ENCODE results near the gene WDR4.

Gene WDR4

GRCh38 chr21:42863504-42863870, 15.9 kb downstream of the WDR4 start:
- H3K4me3 ChIP-seq (ENCODE audit: low read depth, low read length): no peak overlapping the region
- in situ Hi-C loops (cut with HindIII; ENCODE audit: low sequenced_read_pairs): no loop called here
- DNase-seq (ENCODE audit: low read depth): no peak
- TF ChIP-seq, protein P1, sequence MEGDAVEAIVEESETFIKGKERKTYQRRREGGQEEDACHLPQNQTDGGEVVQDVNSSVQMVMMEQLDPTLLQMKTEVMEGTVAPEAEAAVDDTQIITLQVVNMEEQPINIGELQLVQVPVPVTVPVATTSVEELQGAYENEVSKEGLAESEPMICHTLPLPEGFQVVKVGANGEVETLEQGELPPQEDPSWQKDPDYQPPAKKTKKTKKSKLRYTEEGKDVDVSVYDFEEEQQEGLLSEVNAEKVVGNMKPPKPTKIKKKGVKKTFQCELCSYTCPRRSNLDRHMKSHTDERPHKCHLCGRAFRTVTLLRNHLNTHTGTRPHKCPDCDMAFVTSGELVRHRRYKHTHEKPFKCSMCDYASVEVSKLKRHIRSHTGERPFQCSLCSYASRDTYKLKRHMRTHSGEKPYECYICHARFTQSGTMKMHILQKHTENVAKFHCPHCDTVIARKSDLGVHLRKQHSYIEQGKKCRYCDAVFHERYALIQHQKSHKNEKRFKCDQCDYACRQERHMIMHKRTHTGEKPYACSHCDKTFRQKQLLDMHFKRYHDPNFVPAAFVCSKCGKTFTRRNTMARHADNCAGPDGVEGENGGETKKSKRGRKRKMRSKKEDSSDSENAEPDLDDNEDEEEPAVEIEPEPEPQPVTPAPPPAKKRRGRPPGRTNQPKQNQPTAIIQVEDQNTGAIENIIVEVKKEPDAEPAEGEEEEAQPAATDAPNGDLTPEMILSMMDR (IDR thresholded peaks at IDR 0.05; ENCODE audit: low read depth, low read length, missing control alignments): no peak

- no peak for DNase-seq (ENCODE audit: low read depth)
- in situ Hi-C loops (cut with HindIII; ENCODE audit: low sequenced_read_pairs): no loop called here
- TF ChIP-seq, protein P1 (IDR thresholded peaks at IDR 0.05; ENCODE audit: low read depth, low read length, missing control alignments): no peak
- H3K4me3 ChIP-seq (ENCODE audit: low read depth, low read length): no peak overlapping the region
Observed at GRCh38 chr21:42862774-42863503, 16.4 kb downstream of the WDR4 start.

DNA sequence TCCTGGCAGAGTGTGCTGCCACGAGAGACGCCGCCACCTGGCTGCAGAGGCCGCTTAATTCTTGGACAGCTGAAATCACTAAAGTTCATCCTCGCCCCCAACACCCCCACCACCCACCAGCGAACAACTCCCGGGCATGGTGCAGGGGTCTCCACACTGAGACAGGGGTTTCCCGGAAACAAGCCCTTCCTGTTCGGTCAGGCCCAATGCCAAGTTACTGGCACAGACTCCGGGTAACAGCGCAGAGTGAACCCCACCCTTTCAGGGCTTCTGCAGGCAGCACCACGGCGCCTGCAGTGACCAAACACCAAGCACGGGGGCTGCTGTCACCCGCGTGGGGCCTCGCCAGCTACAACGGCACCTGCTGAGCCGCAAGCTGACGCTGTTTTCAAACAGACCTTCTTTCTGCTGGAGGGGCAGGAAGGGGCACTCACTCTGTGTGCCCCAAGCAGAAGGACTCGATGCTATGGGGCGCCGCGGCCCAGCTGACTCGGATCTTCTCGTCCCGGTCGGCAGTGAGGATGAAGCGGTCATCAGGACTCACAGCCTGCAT, 17.4 kb downstream of the WDR4 start:
- no peak overlapping the region for H3K4me3 ChIP-seq (ENCODE audit: low read depth, low read length)
- in situ Hi-C loops (cut with HindIII; ENCODE audit: low sequenced_read_pairs): no loop called here
- no peak for DNase-seq (ENCODE audit: low read depth)
- TF ChIP-seq, protein P1 (IDR thresholded peaks at IDR 0.05; ENCODE audit: low read depth, low read length, missing control alignments): no peak

DNA sequence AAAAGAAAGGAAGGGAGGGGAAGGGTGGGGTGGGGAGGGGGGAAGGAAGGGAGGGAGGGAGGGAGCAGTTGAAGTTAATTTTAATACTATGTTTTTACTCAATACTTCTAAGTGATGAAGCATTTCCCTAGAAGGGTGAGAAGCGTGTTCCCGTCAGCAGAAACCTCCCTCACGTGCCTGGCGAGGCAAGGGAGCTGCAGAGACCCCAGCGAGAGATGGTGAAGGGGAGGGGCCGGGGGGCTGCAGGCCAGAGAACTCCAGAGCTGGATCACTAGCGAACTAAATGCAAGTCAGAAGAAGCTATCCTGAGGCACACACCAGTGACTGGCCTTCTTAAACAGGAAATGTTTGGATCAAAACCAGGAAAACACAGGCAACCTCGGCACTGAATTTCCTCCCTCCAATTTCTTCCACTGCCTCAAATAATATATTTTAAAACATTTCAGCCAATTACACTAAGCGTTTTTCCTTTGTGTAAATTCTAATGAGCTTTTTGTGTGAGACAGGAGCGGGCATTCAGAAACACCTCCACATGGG, 18.0 kb downstream of the WDR4 start:
- H3K4me3 ChIP-seq (ENCODE audit: low read depth, low read length): no peak overlapping the region
- TF ChIP-seq, protein P1 (IDR thresholded peaks at IDR 0.05; ENCODE audit: low read depth, low read length, missing control alignments): no peak
- in situ Hi-C loops (cut with HindIII; ENCODE audit: low sequenced_read_pairs): no loop called here
- no peak for DNase-seq (ENCODE audit: low read depth)

DNA sequence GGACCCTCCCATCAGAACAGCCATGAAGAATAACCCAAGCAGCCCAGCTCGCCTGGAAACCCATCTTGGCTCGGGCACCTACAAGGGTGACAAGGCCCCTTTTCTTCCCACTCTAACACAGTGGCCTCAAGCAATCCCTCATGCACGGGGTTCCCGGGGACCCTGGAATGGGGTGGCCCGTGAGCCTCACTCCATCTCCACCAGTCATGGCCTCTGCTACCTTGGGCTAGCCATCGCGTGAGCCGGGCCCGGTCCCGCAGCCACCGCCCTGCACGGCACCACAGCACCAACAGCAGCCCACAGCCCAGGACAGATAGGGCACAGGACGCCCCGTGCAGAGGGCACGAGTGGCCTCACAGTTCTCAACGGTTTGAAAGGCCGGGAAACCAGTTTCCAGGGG, 19.0 kb downstream of the WDR4 start:
- DNase-seq (ENCODE audit: low read depth): no peak
- H3K4me3 ChIP-seq (ENCODE audit: low read depth, low read length): no peak overlapping the region
- in situ Hi-C loops (cut with HindIII; ENCODE audit: low sequenced_read_pairs): no loop called here
- TF ChIP-seq, protein P1 (IDR thresholded peaks at IDR 0.05; ENCODE audit: low read depth, low read length, missing control alignments): no peak

- TF ChIP-seq, protein P1 (IDR thresholded peaks at IDR 0.05; ENCODE audit: low read depth, low read length, missing control alignments): no peak
- no peak overlapping the region for H3K4me3 ChIP-seq (ENCODE audit: low read depth, low read length)
- in situ Hi-C loops (cut with HindIII; ENCODE audit: low sequenced_read_pairs): no loop called here
- no peak for DNase-seq (ENCODE audit: low read depth)
Observed at GRCh38 chr21:42859891-42860230, 19.5 kb downstream of the WDR4 start.
